ENCODE data around the gene SRGAP1.

SRGAP1 gene

DNA sequence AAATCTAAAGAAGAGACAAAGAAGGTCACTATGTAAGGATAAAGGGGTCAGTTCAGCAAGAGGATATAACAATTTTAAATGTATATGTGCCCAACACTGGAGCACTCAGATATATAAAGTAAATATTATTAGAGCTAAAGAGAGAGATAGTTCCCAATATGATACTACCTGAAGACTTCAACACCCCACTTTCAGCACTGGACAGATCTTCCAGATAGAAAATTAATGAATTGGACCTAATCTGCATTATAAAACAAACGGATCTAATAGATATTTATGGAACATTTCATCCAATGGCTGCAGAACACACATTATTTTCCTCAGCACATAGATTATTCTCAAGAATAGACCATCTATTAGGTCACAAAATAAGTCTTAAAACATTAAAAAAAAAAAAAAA is 24.1 kb upstream of the SRGAP1 start:
- TF ChIP-seq CTCF (conservative IDR thresholded peaks at IDR 0.05), result no peak
- no peak overlapping the region for H3K27ac ChIP-seq

GRCh38 chr12:63821781-63822251 is 22.7 kb upstream of the SRGAP1 start:
- TF ChIP-seq CTCF (conservative IDR thresholded peaks at IDR 0.05), result no peak
- H3K27ac ChIP-seq, result no peak overlapping the region

- H3K27ac ChIP-seq, result no peak overlapping the region
- TF ChIP-seq CTCF (conservative IDR thresholded peaks at IDR 0.05), result no peak
Measured at GRCh38 chr12:63822352-63822751, 22.1 kb upstream of the SRGAP1 start.

GRCh38 chr12:63823040-63823439 is 21.5 kb upstream of the SRGAP1 start:
- TF ChIP-seq CTCF (conservative IDR thresholded peaks at IDR 0.05), result no peak
- no peak overlapping the region for H3K27ac ChIP-seq

DNA sequence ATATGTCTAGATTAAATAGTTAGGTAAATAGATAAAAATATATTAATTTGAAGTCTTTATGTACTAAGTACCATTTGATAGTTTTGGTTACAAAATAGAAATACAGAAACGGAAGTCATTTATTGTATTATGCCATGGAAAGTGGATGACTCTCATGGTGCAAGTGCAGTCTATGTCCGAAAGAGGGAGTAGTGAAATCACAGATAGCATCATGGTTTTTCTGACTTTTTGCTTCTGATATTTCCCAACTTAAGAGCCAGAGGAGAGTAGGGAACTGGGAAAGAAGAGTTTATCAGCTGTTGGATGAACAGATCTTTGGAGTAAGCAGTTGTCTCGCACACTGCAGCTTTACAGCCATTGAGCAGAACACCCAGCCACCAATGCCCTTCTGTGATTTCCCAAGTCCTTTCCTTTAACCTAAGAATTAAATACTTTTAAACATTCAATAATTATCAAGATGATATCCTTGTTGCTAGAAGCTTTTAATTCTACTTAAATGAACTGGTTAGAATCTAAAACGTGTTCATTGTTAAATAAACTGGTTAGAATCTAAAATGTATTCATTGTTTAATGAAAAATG is 18.4 kb upstream of the SRGAP1 start:
- TF ChIP-seq CTCF (conservative IDR thresholded peaks at IDR 0.05), result peak; percentile 92
- H3K27ac ChIP-seq, result no peak overlapping the region

DNA sequence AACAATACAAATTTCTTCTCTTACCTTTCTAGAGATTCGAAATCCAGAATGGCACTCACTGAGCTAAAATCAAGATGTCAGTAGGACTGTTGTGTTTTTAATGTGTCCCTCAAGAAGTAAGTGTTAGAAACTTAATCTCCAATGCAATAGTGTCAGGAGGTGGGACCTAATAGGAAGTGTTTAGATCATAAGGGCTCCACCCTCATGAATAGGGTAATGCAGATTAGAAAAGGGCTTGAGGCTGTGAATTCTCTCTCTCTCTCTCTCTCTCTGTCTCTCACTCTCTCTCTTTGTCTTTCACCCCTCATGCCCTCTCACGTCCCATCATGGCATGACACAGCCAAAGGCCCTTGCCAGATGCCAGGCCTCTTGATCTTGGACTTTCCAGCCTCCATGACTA is 15.6 kb upstream of the SRGAP1 start:
- no peak for TF ChIP-seq CTCF (conservative IDR thresholded peaks at IDR 0.05)
- no peak overlapping the region for H3K27ac ChIP-seq

- no peak for TF ChIP-seq CTCF (conservative IDR thresholded peaks at IDR 0.05)
- H3K27ac ChIP-seq, result no peak overlapping the region
Measured at GRCh38 chr12:63836046-63836445, 8.5 kb upstream of the SRGAP1 start.

Data from VCaP (cell line).